CD1c-positive myeloid dendritic cell (primary cell): ENCODE data around the gene FFAR1.

ENCODE experiments used
- DNase-seq: peaks from one replicate; pipeline ENCODE4 v3.0.0-alpha.2; 2016; ENCODE audit errors: extremely low spot score

Gene FFAR1

DNA sequence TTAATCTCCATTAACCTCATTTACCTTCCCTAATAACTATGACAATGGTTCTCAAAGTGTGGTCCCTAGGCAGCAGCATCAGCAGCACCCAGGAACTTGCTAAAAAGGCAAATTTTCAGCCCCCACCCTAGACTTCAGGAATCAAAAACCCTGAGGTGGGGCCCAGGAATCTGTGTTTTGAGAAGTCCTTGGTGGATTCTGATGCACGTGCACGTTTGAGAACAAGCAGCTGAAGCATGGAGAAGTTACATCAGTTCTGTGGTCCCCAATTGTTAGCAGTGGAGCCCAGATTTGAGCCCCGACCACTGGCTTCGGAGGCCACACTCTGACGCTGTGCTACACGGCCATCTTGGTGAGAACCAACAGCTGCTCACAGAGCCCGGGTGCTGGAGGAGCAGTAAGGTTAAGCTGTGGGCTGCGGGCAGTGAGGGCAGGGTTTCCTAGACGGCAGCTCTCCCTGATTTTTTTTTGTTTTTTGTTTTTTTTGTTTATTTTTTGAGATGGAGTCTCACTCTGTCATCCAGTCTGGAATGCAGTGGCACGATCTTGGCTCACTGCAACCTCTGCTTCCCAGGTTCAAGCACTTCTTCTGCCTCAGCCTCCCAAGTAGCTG, 32.7 kb upstream of the FFAR1 start:
- DNase-seq: no peak

DNA sequence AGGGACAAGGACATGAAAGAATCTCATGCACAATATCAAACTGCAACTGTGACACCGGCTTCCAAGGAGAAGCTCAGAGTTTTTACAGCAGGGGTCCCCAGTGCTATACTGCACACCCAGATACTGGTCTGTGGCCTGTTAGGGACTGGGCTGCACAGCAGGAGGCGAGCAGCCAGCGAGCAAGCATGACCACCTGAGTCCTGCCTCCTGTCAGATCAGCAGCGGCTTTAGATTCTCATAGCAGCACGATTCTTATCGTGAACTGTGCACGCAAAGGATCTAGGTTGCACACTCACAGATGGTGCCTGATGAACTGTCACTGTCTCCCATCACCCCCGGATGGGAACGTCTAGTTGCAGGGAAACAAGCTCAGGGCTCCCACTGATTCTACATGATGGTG, 31.8 kb upstream of the FFAR1 start:
- no peak for DNase-seq

- DNase-seq: no peak
Measured at GRCh38 chr19:35316560-35316959, 31.1 kb upstream of the FFAR1 start.

- DNase-seq: peak; percentile 75
Measured at GRCh38 chr19:35317464-35318043, 30.1 kb upstream of the FFAR1 start.

GRCh38 chr19:35318679-35319448, 28.8 kb upstream of the FFAR1 start:
- peak; percentile 95 for DNase-seq

GRCh38 chr19:35320065-35320713, 27.5 kb upstream of the FFAR1 start:
- DNase-seq: peak; percentile 60

DNA sequence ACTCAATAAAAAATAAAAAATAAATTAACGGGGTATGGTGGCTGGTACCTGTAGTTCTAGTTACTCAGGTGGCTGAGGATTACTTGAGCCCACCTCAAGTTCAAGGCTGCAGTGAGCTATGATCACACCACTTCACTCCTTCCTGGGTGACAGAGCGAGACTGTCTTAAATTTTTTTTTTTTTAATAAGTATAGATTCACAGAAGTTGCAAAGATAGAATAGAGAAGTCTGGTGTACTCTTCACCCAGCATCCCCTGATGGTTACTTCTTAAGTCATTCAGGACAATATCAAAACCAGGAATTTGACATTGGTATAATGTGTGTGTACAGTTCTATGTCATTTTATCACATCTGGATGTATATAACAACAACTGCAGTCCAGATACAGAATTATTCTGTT, 26.4 kb upstream of the FFAR1 start:
- DNase-seq: no peak

GRCh38 chr19:35322014-35322413, 25.7 kb upstream of the FFAR1 start:
- no peak for DNase-seq

GRCh38 chr19:35327642-35328041, 20.1 kb upstream of the FFAR1 start:
- no peak for DNase-seq

DNA sequence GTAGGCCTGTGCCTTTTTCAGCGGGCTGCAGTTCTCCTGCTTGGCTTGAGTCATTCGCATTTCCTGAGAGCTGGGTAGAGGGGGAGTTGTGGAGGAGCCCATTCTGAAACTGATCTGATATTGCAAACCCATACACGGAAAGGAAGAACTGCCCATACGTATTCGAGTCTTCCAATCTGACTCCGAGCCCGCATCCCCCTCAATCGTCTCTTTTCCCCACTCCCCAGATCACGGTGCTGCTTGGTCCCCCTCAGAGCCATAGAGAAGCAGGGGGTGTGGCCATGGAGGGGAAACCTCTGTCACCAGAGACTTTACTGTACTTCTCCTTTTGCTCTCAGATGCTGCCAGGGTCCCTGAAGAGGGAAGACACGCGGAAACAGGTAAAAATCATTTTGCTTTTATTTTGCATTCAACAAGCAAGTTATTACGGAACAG, 18.8 kb upstream of the FFAR1 start, which contains the start of gene CD22:
CD22 (plus strand) TSS at position 337 of the 435 bp plus-strand sequence. CDS start 2,854 bp downstream, outside the sequence.
- peak; percentile 48 for DNase-seq

GRCh38 chr19:35329323-35329722, 18.4 kb upstream of the FFAR1 start:
- DNase-seq: no peak

DNA sequence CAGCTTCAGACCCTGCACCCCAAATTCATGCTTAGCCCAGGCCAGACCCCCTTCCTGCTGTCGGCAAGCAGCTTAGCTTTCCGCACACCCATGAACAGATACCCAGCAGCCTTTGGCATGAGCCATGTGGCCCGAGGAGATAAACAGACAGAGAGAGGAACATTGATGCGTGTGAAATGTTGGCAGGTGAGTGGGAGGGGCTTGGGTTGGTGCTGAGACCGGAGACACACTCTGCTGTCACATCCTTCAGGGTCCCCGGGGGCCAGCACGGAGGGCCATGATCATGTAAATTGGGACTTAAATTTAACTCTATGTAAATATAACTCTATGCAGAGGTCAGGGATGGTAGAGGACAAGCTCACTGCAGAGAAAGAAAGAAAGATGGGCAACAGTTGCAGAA, 17.2 kb upstream of the FFAR1 start:
- DNase-seq: no peak

DNA sequence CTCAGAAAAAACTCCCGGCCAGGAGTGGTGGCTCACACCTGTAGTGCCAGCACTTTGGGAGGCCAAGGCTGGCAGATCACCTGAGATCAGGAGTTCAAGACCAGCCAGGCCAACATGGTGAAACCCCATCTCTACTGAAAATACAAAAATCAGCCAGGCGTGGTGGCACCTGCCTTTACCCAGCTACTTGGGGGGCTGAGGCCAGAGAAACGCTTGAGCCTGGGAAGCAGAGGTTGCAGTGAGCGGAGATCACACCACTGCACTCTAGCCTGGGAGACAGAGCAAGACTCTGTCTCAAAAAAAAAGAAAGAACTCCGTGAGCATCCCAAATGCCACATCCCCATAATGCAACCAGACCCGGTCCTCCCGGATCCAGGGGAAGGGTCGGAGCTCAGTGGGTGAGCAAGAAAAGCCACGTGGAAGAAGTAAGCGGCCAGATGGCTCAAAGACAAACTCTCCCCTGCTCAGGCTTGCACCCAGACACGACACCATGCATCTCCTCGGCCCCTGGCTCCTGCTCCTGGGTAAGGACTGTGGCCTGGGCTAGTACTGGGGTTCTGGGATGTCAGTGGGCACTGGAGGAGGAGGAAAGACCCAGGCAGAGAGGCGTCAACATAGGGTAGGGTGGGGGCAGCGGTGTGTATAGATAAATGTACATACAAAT, 16.0 kb upstream of the FFAR1 start:
- DNase-seq: no peak

DNA sequence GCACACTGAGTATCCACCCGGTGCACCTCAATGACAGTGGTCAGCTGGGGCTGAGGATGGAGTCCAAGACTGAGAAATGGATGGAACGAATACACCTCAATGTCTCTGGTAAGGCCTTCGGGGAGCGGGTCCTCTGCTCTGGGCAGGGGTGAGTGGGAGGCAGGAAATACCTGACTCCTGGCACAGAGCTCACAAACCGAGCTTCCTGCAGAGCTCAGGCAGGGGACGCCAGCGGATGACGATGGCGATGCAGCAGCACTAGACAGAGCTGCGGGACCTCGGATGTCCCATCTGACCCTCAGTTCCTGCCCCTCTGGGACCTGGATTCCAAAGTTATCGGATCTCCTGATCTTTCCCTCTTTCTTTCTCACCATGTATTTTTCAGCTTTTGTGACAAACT, 14.9 kb upstream of the FFAR1 start:
- no peak for DNase-seq

DNA sequence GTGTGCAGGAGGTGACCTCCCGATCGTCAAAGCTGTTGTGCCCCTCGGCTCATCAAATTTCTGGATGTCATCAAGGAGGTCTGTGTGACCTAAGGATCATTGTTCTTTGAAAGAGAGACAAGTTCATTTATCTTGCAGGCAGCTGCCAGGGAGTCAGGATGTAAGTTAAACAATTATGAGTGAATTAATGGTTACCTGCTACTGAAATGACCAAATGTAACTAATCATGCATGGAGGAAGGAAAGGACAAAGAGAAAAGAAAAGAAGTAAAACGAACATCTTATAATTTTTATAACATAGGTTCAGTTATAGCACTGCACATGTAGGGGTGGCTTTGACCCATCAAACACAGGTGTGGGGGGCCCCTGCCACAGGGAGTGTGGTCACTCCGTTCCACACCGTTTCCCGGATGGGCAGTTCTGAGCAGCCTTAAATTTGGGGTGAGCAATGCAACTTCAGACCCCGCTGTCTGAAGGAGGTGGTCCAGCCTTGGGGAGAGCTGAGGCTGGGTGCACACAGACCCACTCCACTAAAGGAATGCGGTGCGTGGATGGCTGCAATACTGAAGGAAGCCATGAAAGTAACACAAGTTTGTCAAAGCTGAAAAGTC, 13.5 kb upstream of the FFAR1 start:
- DNase-seq: no peak

DNA sequence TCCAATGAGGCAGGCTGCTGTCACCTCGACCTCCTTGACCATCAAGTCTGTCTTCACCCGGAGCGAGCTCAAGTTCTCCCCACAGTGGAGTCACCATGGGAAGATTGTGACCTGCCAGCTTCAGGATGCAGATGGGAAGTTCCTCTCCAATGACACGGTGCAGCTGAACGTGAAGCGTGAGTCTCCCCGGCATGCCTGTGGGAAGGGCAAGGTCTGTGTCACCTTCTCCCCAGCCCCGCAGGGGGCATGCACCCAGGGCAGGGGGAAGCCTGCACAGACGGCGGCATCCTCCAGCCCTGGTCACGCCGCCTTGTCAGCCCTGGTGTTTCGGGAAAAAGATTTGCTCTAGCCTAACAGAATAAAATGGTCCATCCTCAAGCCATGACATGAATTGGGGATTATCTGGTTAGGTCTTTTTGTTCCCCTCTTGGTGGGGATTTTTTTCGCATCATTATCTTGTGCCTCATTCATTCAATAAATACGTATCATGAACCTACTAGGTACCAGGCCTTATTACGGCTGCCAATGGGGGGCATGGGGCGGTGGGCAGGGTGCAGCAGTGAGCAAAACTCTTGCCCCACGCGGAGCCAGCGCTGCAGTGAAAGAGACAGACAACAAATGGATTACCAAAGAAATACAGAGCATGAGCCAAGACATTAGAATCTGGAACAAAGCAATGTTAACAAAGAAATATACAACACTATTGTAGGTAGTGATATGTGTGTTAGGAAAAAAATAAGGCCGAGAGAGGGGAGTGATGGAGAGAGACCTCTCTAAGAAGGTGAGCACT, 11.3 kb upstream of the FFAR1 start:
- no peak for DNase-seq

DNA sequence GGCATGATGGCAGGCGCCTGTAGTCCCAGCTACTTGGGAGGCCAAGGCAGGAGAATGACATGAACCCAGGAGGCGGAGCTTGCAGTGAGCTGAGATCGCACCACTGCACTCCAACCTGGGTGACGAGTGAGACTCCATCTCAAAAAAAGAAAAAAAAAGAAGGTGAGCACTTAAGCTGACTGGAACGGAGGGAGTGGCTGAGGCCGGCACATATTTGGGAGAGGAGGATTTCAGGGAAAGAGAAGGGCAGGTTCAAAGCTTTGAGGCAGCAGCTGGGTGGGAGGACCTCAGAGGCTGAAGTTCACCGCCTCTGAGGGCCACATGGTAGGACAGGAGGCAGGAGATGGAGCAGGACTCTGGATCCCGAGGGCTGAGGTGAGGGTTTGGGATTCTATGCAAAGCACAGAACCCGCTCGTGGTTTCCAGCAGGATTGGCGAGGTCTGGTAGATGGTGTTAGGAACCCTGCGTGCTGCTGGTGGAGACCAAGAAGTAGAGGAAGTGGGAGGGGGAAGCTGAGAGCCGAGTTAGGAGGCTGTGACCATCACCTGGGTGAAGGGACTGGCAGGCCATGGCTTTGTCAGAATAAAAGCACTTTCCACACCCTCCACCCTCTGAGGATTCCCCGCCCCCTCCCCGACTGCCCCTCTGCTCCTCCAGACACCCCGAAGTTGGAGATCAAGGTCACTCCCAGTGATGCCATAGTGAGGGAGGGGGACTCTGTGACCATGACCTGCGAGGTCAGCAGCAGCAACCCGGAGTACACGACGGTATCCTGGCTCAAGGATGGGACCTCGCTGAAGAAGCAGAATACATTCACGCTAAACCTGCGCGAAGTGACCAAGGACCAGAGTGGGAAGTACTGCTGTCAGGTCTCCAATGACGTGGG, 10.4 kb upstream of the FFAR1 start:
- no peak for DNase-seq

DNA sequence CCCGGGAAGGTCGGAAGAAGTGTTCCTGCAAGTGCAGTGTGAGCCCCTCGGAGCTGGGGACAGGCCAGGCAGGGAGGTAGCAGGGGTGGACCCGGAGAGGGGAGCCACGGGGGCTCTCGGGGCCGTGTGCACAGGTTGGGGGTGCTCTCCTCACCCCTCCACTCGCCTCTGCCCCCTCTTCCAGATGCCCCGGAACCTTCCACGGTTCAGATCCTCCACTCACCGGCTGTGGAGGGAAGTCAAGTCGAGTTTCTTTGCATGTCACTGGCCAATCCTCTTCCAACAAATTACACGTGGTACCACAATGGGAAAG, 9.8 kb upstream of the FFAR1 start:
- DNase-seq: no peak

GRCh38 chr19:35340431-35340830, 7.3 kb upstream of the FFAR1 start:
- DNase-seq: no peak

DNA sequence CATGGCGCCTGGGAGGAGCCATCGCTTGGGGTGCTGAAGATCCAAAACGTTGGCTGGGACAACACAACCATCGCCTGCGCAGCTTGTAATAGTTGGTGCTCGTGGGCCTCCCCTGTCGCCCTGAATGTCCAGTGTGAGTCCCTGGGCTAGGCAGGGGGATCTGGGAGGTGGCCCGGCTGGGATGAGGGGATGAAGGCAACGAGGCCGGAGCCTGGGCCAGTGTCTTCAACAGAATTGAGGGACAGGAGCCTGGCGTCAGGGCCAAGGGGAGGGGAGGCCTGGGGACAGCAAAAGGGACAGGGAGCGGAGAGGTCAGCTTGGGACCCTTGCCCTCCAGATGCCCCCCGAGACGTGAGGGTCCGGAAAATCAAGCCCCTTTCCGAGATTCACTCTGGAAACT, 6.7 kb upstream of the FFAR1 start:
- DNase-seq: no peak
